Ovary (tissue), 9 donors: ENCODE measurements around the gene SLC17A1. TPM values are rescaled to one million over a fixed set of nuclear protein-coding genes. Genes with fewer than 3 reads are reported as not detected.

ENCODE experiments used
- DNase-seq, 5 donors: peaks; one replicate each; pipeline ENCODE4 v3.0.0-alpha.2; 2019 to 2020
- H3K27ac ChIP-seq, 2 donors: fragments of 200-600 bp; one replicate each; pipeline versions ENCODE4 v1.5.1 to v1.8.0; 2019 to 2022
- H3K27me3 ChIP-seq: fragments of 200-600 bp; one replicate; pipeline ENCODE4 v1.8.0; 2022
- H3K36me3 ChIP-seq: fragments of 200-600 bp; sonication (generic); one replicate; pipeline ENCODE4 v1.5.1; 2019
- H3K4me1 ChIP-seq: one replicate; pipeline ENCODE4 v1.8.1; 2013; ENCODE audit warnings: mild to moderate bottlenecking, moderate library complexity; ENCODE audit not compliant: insufficient read depth
- H3K4me3 ChIP-seq: fragments of 200-600 bp; sonication (generic); one replicate; pipeline ENCODE4 v1.5.1; 2017
- H3K9me3 ChIP-seq, 2 donors: fragments of 200-600 bp in 1 of 2; sonication (generic) in 1 of 2; one replicate each; pipeline versions ENCODE4 v1.5.1 to v1.8.1; 2013 to 2019; ENCODE audit warnings: mild to moderate bottlenecking in 1 of 2, moderate library complexity in 1 of 2
- EP300 ChIP-seq: sonication (generic); formaldehyde crosslinking; IDR thresholded peaks from one replicate; pipeline ENCODE4 v1.6.1; 2017; ENCODE audit warnings: antibody characterized with exemption
- POLR2A ChIP-seq: fragments of 450-650 bp; IDR thresholded peaks from one replicate; pipeline ENCODE4 v1.6.1; 2017; ENCODE audit warnings: antibody characterized with exemption, mild to moderate bottlenecking, moderate library complexity
- WGBS, 3 donors: extraction: QIAGEN DNeasy Blood & Tissue Kit in 1 of 3; methylation state at CpG; one replicate each; pipeline versions ENCODE4 v1.1.5 to v1.1.7; 2013 to 2017; 5-methylcytosine and 5-hydroxymethylcytosine counted together
- intact Hi-C, 4 donors: fragments of 100-400 bp; cut with DNase I; formaldehyde crosslinking; loops; one replicate each; pipeline versions ENCODE4 v1.11.0 to v1.15.1; 2022 to 2023
- polyA plus RNA-seq, 2 donors: library from polyadenylated mRNA; stranded (reverse); fragments of 200-250 nt in 1 of 2; fragments of 350-450 nt in 1 of 2; fragmentation: Illumina TruSeq in 1 of 2; extraction: RNeasy Lipid Tissue Mini Kit (QIAGEN cat#74804) in 1 of 2; gene quantifications; one replicate each; pipeline ENCODE4 v1.2.3, GENCODE V29; 2013 to 2014
- total RNA-seq, 7 donors: library from RNA; depleted of rRNA in 2 of 7; stranded (reverse); fragments of >200 nt in 2 of 7; fragmentation: NEBNext Ultra II Directional in 3 of 7; extraction: Animal tissue kit (Norgen Biotek cat#: 25700) in 3 of 7; gene quantifications; one replicate each; pipeline versions ENCODE4 v1.1.0 to v1.2.4, GENCODE V29; 2016 to 2023
- TF ChIP-seq, protein P1 (sequence below), 3 donors: fragments of 450-650 bp in 2 of 3; fragments of 200-600 bp in 1 of 3; IDR thresholded peaks; one replicate each; pipeline versions ENCODE4 v1.5.1 to v1.8.0; 2016 to 2022; ENCODE audit warnings: antibody characterized with exemption in 3 of 3, mild to moderate bottlenecking in 1 of 3
- donor health status: DM: no; HTN: no; CAD: no; lungs with moderate emphysema.
- donor health status: DM: no; HTN: no; CAD: no.
- donor health status: Bipolar disorder and iron deficiency.
- donor health status: DM: yes; HTN: yes; CAD: no.
- donor health status: DM: no; HTN: no; CAD: no.
- donor health status: DM: yes; HTN: yes; CAD: no.

SLC17A1 gene
- total and polyA plus RNA-seq, 9 donors = 0.06 TPM; not detected in 8

DNA sequence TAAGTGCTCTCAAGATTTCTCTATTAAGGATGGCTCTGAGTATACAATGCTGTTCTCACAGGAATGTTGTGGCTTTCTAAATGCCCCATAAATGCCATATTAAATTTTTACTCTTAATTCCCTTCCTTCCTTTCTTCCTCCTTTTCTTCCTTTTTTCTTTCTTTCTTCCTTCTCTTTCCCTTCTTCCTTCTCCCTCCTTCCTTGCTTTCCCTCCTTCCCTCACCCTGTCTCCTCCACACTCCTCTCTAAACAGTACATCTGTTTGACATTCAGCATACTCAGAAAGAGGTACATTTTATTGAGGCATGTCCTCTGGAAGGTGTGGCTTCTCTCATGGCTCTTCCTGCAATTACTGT, 433 bp upstream of the SLC17A1 start:
- H3K36me3 ChIP-seq = no peaks in the 10 kb centered on the region
- H3K4me3 ChIP-seq = no peak overlapping the region
- H3K27me3 ChIP-seq = no peaks in the 10 kb centered on the region
- no peak for TF ChIP-seq POLR2A
- no peak for TF ChIP-seq EP300
- TF ChIP-seq, protein P1, sequence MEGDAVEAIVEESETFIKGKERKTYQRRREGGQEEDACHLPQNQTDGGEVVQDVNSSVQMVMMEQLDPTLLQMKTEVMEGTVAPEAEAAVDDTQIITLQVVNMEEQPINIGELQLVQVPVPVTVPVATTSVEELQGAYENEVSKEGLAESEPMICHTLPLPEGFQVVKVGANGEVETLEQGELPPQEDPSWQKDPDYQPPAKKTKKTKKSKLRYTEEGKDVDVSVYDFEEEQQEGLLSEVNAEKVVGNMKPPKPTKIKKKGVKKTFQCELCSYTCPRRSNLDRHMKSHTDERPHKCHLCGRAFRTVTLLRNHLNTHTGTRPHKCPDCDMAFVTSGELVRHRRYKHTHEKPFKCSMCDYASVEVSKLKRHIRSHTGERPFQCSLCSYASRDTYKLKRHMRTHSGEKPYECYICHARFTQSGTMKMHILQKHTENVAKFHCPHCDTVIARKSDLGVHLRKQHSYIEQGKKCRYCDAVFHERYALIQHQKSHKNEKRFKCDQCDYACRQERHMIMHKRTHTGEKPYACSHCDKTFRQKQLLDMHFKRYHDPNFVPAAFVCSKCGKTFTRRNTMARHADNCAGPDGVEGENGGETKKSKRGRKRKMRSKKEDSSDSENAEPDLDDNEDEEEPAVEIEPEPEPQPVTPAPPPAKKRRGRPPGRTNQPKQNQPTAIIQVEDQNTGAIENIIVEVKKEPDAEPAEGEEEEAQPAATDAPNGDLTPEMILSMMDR (IDR thresholded peaks at IDR 0.05) = no peak
- H3K27ac ChIP-seq = no peak overlapping the region
- H3K4me1 ChIP-seq = no peaks in the 10 kb centered on the region
- intact Hi-C loops = no loop called here
- no peaks in the 10 kb centered on the region for H3K9me3 ChIP-seq
- no peak for DNase-seq

DNA sequence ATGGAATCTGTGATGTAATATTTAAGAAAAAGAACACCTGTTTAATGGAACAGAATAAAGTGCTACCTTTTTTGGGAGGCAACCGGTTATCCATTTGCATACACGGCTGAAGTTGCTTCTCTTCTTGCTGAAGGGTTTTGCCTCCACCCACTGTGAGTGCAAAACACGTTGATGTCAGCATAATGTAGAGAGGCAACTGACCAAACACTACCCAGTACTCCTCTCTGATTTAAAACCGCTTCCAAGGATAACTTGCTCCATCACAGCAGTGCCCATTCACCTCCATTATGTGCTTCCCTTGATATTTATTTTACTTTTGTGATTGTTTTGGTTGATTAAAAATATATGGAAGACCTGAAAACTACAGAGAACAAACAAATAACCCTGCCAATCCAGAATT, 1.4 kb downstream of the SLC17A1 start:
- no peak overlapping the region for H3K27ac ChIP-seq
- no peaks in the 10 kb centered on the region for H3K36me3 ChIP-seq
- no peaks in the 10 kb centered on the region for H3K27me3 ChIP-seq
- no peak for DNase-seq
- no peaks in the 10 kb centered on the region for H3K4me1 ChIP-seq
- H3K9me3 ChIP-seq = no peaks in the 10 kb centered on the region
- 56 to 72% (median 61%) methylated on average over 4 of the region's 4 CpGs for WGBS, 3 donors
- TF ChIP-seq, protein P1 (IDR thresholded peaks at IDR 0.05) = no peak
- no peak for TF ChIP-seq EP300
- no peak for TF ChIP-seq POLR2A
- no peak overlapping the region for H3K4me3 ChIP-seq
- intact Hi-C loops = no loop called here

DNA sequence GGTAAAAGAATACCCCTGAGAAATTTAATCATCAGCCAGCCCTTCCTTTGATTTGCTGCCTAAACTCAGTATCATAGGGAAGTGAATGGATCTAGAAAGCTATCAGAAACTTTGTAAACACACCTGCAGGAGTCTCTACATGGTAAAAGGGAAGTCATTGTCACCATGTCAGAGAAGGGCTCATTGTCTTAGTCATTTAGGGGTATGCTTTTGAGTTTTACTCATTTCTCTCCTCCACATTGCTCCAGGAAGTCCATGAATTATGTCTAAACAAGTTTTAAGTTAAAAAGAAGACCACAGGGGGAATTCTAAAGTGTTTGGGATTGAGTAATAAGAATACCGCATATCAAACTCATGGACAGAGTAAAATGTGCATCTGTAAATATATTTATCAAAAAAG, 2.5 kb downstream of the SLC17A1 start:
- Histone ChIP-seq H3K9me3 (no peaks in the 10 kb centered on the region), H3K4me3 (no peak overlapping the region), H3K36me3 (no peaks in the 10 kb centered on the region), H3K27me3 (no peaks in the 10 kb centered on the region), H3K27ac (no peak overlapping the region), H3K4me1 (no peaks in the 10 kb centered on the region)
- intact Hi-C loops = no loop called here
- no peak for DNase-seq
- WGBS, 3 donors = 91 to 96% (median 92%) methylated on average over 1 of the region's 1 CpG
- TF ChIP-seq POLR2A (no peak), EP300 (no peak)
- TF ChIP-seq, protein P1 (IDR thresholded peaks at IDR 0.05) = no peak

DNA sequence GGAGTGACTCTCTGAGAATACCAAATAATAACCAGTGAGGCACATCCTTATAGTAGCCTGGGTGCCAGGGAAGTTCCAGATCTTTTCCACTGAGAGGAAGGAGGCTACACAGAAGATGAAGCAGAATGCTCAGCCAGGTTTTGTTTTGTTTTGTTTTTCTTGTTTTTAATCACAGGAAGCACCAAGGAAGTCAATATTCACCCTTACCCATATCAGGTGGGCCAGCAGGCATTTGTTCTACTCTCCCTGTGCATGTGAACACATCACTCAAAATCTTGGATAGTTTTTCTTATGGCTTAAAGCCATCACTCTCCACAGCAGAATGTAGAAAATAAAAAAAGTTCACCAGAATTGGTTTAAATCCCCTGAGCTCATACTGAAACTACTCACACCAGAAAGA, 10.5 kb downstream of the SLC17A1 start:
- Histone ChIP-seq H3K4me3 (no peak overlapping the region), H3K4me1 (no peaks in the 10 kb centered on the region), H3K27me3 (no peaks in the 10 kb centered on the region), H3K27ac (no peak overlapping the region), H3K36me3 (no peaks in the 10 kb centered on the region), H3K9me3 (no peaks in the 10 kb centered on the region)
- TF ChIP-seq, protein P1 (IDR thresholded peaks at IDR 0.05) = no peak
- TF ChIP-seq EP300 (no peak), POLR2A (no peak)
- intact Hi-C loops = no loop called here
- no peak for DNase-seq

DNA sequence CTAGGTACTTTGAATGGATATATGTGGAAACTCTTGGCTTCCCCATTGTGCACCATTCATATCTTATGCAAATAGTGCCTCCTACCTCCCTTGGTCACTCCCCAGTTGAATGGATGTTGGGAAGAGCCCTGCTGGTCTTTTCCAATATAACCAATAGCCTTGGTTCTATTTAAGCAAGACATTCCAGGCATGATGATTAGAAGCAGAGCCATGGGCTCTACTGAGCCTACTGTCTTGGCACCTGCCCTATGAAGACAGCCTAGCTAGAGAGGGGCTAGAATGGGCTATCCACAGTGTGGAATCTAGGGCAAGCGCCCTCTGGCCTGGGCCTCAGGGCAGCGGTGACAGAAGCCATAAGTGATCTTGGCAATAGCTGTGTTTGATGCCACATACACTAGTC, 15.6 kb downstream of the SLC17A1 start:
- 93 to 98% (median 94%) methylated on average over 2 of the region's 2 CpGs for WGBS, 3 donors
- no peaks in the 10 kb centered on the region for H3K9me3 ChIP-seq
- no peaks in the 10 kb centered on the region for H3K36me3 ChIP-seq
- DNase-seq = no peak
- H3K27ac ChIP-seq = no peak overlapping the region
- H3K4me3 ChIP-seq = no peak overlapping the region
- H3K27me3 ChIP-seq = no peaks in the 10 kb centered on the region
- no peaks in the 10 kb centered on the region for H3K4me1 ChIP-seq
- TF ChIP-seq EP300 = no peak
- no peak for TF ChIP-seq POLR2A
- TF ChIP-seq, protein P1 (IDR thresholded peaks at IDR 0.05) = no peak
- intact Hi-C loops = loop anchor here in 1 of 4 donors (2.0 kb wide), 1 partner anchor 41 kb away; no protein-coding TSS in a partner anchor
